Panc1 (cell line): ENCODE results near the gene SERPINA4. TPM values are rescaled to one million over a fixed set of nuclear protein-coding genes. Genes with fewer than 3 reads are reported as not detected.

Experiments
- ATAC-seq: fragments of 200-7000 bp; cut with Tn5 transposase; 2 replicates; pipeline ENCODE4 v1.9.1; 2020; ENCODE audit warnings: mild to moderate bottlenecking, moderate library complexity
- BruUV-seq: library from RNA; stranded (reverse); fragments of 400-500 nt; replicated peaks from 2 replicates; lab custom pipeline; 2021; lab: Mats Ljungman, UMichigan
- CTCF ChIA-PET: fragments of 300-600 bp; sonication (Branson Sonifier 250); formaldehyde crosslinking; loops from one replicate; lab custom pipeline; 2022; ENCODE audit warnings: antibody characterized with exemption; lab: Charles Lee
- POLR2A ChIA-PET: fragments of 300-600 bp; sonication (Branson Sonifier 250); formaldehyde crosslinking; loops from one replicate; lab custom pipeline; 2022; ENCODE audit warnings: antibody characterized with exemption; lab: Charles Lee
- DNase-seq: peaks from one replicate; pipeline ENCODE4 v3.0.0-alpha.2; 2010; ENCODE audit warnings: low read depth, low spot score
- H3K27ac ChIP-seq: 2 replicates; pipeline ENCODE4 v1.5.1; 2011; ENCODE audit warnings: mild to moderate bottlenecking, low read length, inconsistent platforms
- H3K27me3 ChIP-seq: fragments of 200-500 bp; sonication (Bioruptor generic); 2 replicates; pipeline ENCODE4 v1.6.0; 2014; ENCODE audit warnings: low read length, inconsistent platforms; ENCODE audit not compliant: control insufficient read depth, insufficient read depth
- H3K36me3 ChIP-seq: fragments of 200-500 bp; sonication (Bioruptor generic); 2 replicates; pipeline ENCODE4 v1.5.1; 2014; ENCODE audit warnings: inconsistent platforms, mild to moderate bottlenecking, low read length, moderate library complexity; ENCODE audit not compliant: control insufficient read depth, insufficient read depth
- H3K4me1 ChIP-seq: 2 replicates; pipeline ENCODE4 v1.5.1; 2011; ENCODE audit warnings: inconsistent platforms, mild to moderate bottlenecking, low read length, moderate library complexity; ENCODE audit not compliant: control insufficient read depth, insufficient read depth
- H3K4me3 ChIP-seq, 2 experiments: 2 replicates each; pipeline ENCODE4 v1.5.1; 2011 to 2012; ENCODE audit warnings: low read depth in 2 of 2, low read length in 2 of 2, mild to moderate bottlenecking in 2 of 2, inconsistent platforms in 1 of 2, moderate library complexity in 1 of 2
- H3K9me3 ChIP-seq: fragments of 200-500 bp; sonication (Bioruptor generic); 2 replicates; pipeline ENCODE4 v1.5.1; 2014; ENCODE audit warnings: low read depth, mild to moderate bottlenecking, inconsistent platforms, low read length, moderate library complexity; ENCODE audit not compliant: control insufficient read depth, insufficient read depth
- CTCF ChIP-seq: fragments of 450-650 bp; IDR thresholded peaks from 2 replicates; pipeline ENCODE4 v1.5.1; 2017; ENCODE audit warnings: mild to moderate bottlenecking
- POLR2AphosphoS5 ChIP-seq: IDR thresholded peaks from 2 replicates; pipeline ENCODE4 v1.6.1; 2012; ENCODE audit warnings: mild to moderate bottlenecking, low read depth, low read length, moderate library complexity
- SIN3A ChIP-seq: IDR thresholded peaks from 2 replicates; pipeline ENCODE4 v1.6.1; 2012; ENCODE audit warnings: low read depth, mild to moderate bottlenecking, low read length, moderate library complexity, borderline replicate concordance; ENCODE audit not compliant: insufficient read depth
- TCF7L2 ChIP-seq: IDR thresholded peaks from 2 replicates; pipeline ENCODE4 v1.6.1; 2011; ENCODE audit warnings: mild to moderate bottlenecking, low read depth, low read length, inconsistent platforms
- in situ Hi-C: cut with HindIII; loops from 2 replicates; pipeline ENCODE4 v1.10.0; 2016; ENCODE audit warnings: low sequenced_read_pairs, low pct_unique_long_range_greater_than_20kb
- intact Hi-C: fragments of 100-400 bp; cut with micrococcal nuclease; formaldehyde crosslinking; loops from one replicate; pipeline ENCODE4 v1.10.0; 2022; ENCODE audit not compliant: unreplicated experiment
- total RNA-seq: library from RNA; stranded (reverse); gene quantifications from one replicate; pipeline ENCODE4 v1.2.1, GENCODE V29; 2021; ENCODE audit not compliant: unreplicated experiment
- TF ChIP-seq, protein P1 (sequence below), 2 experiments: IDR thresholded peaks; 2 replicates each; pipeline ENCODE4 v1.6.1; 2011 to 2012; ENCODE audit warnings: low read depth in 2 of 2, control low read depth in 1 of 2, low read length in 1 of 2, mild to moderate bottlenecking in 1 of 2, moderate library complexity in 1 of 2; ENCODE audit not compliant: insufficient read depth in 1 of 2

The SERPINA4 gene
- total RNA-seq, 1 experiment from 2014 or later, result 0.10 TPM

DNA sequence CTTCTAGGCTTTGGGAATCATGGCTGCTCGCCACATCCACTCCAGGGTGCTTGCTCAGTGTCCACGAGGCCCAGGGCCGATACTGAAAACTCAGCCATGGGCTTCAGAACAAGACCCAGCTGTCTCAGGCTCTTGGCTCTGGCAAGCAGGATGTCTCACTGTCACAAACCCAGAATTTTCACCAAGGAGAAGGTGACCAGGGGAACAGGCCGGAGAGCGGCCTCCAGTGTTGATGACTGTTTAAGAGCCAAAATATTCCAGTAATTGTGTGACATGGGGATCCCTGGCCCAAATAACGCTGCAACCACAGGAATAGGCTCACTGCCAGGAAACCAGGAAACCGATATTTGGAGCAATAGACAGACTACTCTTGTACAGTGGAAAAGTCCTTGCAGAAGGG is 10.2 kb downstream of the SERPINA4 start:
- H3K4me3 ChIP-seq, result no peak overlapping the region
- H3K4me1 ChIP-seq, result no peaks in the 10 kb centered on the region; the same call in 1 of the 2 replicates
- intact Hi-C loops (no loop called here), in situ Hi-C loops (no loop called here)
- CTCF ChIA-PET, result no interaction called here
- H3K27me3 ChIP-seq, result no peaks in the 10 kb centered on the region
- BruUV-seq, result no TSS peak
- no peaks in the 10 kb centered on the region for H3K9me3 ChIP-seq
- POLR2A ChIA-PET, result no interaction called here
- no peak for TF ChIP-seq POLR2AphosphoS5
- TF ChIP-seq SIN3A, result no peak
- no peak for TF ChIP-seq TCF7L2
- no peak for TF ChIP-seq CTCF
- TF ChIP-seq, protein P1, sequence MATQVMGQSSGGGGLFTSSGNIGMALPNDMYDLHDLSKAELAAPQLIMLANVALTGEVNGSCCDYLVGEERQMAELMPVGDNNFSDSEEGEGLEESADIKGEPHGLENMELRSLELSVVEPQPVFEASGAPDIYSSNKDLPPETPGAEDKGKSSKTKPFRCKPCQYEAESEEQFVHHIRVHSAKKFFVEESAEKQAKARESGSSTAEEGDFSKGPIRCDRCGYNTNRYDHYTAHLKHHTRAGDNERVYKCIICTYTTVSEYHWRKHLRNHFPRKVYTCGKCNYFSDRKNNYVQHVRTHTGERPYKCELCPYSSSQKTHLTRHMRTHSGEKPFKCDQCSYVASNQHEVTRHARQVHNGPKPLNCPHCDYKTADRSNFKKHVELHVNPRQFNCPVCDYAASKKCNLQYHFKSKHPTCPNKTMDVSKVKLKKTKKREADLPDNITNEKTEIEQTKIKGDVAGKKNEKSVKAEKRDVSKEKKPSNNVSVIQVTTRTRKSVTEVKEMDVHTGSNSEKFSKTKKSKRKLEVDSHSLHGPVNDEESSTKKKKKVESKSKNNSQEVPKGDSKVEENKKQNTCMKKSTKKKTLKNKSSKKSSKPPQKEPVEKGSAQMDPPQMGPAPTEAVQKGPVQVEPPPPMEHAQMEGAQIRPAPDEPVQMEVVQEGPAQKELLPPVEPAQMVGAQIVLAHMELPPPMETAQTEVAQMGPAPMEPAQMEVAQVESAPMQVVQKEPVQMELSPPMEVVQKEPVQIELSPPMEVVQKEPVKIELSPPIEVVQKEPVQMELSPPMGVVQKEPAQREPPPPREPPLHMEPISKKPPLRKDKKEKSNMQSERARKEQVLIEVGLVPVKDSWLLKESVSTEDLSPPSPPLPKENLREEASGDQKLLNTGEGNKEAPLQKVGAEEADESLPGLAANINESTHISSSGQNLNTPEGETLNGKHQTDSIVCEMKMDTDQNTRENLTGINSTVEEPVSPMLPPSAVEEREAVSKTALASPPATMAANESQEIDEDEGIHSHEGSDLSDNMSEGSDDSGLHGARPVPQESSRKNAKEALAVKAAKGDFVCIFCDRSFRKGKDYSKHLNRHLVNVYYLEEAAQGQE (IDR thresholded peaks at IDR 0.05; ENCODE audit: insufficient read depth in 1 of 2, low read depth in 2 of 2, low read length in 1 of 2), result no peak
- ATAC-seq, result no peak
- H3K27ac ChIP-seq, result no peak overlapping the region
- DNase-seq, result no peak
- no peaks in the 10 kb centered on the region for H3K36me3 ChIP-seq

DNA sequence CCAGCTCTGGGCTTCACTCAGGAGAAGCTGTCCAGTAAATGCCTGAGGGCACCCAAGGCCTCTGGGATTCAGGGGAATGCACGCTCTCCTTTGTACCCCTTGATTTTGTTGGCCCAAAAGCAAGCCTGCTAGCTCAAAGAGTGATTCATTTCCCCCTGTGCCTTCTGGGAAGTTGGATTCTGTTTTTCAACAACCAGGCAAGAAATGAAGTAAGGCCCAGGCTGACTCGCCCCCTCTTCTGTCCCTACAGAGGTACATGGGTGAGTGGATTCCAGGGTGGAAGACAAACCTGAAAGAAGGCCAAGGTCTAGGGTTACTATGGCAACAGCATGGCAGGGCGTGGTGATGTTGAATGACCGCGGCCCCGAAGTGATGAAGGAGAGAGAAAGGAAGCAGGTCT is 10.7 kb downstream of the SERPINA4 start:
- H3K27ac ChIP-seq, result no peak overlapping the region
- CTCF ChIA-PET, result no interaction called here

More for the DNA sequence above, 10.7 kb downstream of the SERPINA4 start:
- Histone ChIP-seq H3K27me3 (no peaks in the 10 kb centered on the region), H3K4me3 (no peak overlapping the region), H3K9me3 (no peaks in the 10 kb centered on the region), H3K4me1 (no peaks in the 10 kb centered on the region; the same call in 1 of the 2 replicates), H3K36me3 (no peaks in the 10 kb centered on the region)
- POLR2A ChIA-PET, result no interaction called here
- DNase-seq (no peak), ATAC-seq (no peak)
- BruUV-seq, result no TSS peak
- intact Hi-C loops, result no loop called here
- TF ChIP-seq CTCF (no peak), SIN3A (no peak), POLR2AphosphoS5 (no peak), TCF7L2 (no peak)
- TF ChIP-seq, protein P1 (IDR thresholded peaks at IDR 0.05; ENCODE audit: insufficient read depth in 1 of 2, low read depth in 2 of 2, low read length in 1 of 2), result no peak
- in situ Hi-C loops, result no loop called here
